Endothelial cell of umbilical vein (primary cell): ENCODE results near the gene MTERF4. TPM values are rescaled to one million over a fixed set of nuclear protein-coding genes. Genes with fewer than 3 reads are reported as not detected.

ENCODE experiments used
- BruUV-seq: library from RNA; stranded (reverse); fragments of 400-500 nt; replicated peaks from 2 replicates; lab custom pipeline; 2021; lab: Mats Ljungman, UMichigan
- CTCF ChIA-PET: fragments of 300-600, 350-600 bp; sonication (Branson Sonifier 250); formaldehyde crosslinking; loops from one replicate; lab custom pipeline; 2021; ENCODE audit warnings: antibody characterized with exemption, inconsistent platforms; lab: Charles Lee
- POLR2A ChIA-PET: fragments of 300-600, 350-600 bp; sonication (Branson Sonifier 250); formaldehyde crosslinking; loops from one replicate; lab custom pipeline; 2021; ENCODE audit warnings: antibody characterized with exemption, inconsistent platforms; lab: Charles Lee
- DNase-seq: peaks from one replicate; pipeline ENCODE4 v3.0.0-alpha.2; 2011; ENCODE audit warnings: low read depth, low spot score
- FAIRE-seq: peaks from 2 replicates; lab custom pipeline; 2011; peaks lifted over from hg19 to GRCh38; lab: Jason Lieb, UNC
- H2AFZ ChIP-seq: 2 replicates; pipeline ENCODE4 v1.6.0; 2012; ENCODE audit warnings: low read depth, low read length, control low read depth, inconsistent platforms
- H3K27ac ChIP-seq: 2 replicates; pipeline ENCODE4 v1.5.1; 2011; ENCODE audit warnings: low read depth, mild to moderate bottlenecking, control low read depth, low read length, moderate library complexity; ENCODE audit not compliant: insufficient read depth
- H3K27me3 ChIP-seq, 2 experiments: 2 replicates each; pipeline versions ENCODE4 v1.6.0 to v1.6.1; 2011; ENCODE audit warnings: low read length in 2 of 2, mixed read lengths in 1 of 2; ENCODE audit not compliant: control insufficient read depth in 2 of 2, insufficient read depth in 2 of 2
- H3K36me3 ChIP-seq, 2 experiments: 2 replicates in 1 of 2; 3 replicates in 1 of 2; pipeline ENCODE4 v1.5.1; 2011; ENCODE audit warnings: low read length in 2 of 2, mild to moderate bottlenecking in 1 of 2, moderate library complexity in 1 of 2; ENCODE audit not compliant: control insufficient read depth in 2 of 2, insufficient read depth in 2 of 2; ENCODE audit errors: extremely low read depth in 1 of 2
- H3K4me1 ChIP-seq: 3 replicates; pipeline ENCODE4 v1.5.1; 2011; ENCODE audit warnings: mild to moderate bottlenecking, low read length; ENCODE audit not compliant: control insufficient read depth, insufficient read depth; ENCODE audit errors: extremely low read depth
- H3K4me2 ChIP-seq: 2 replicates; pipeline ENCODE4 v1.6.1; 2011; ENCODE audit warnings: low read length, control low read depth, mixed read lengths; ENCODE audit not compliant: insufficient read depth
- H3K4me3 ChIP-seq, 3 experiments: fragments of 200-600 bp in 1 of 3; sonication (generic), shearing (Covaris generic) in 1 of 3; replicated peaks in 1 of 3; 2 replicates each; pipeline ENCODE4 v1.5.1; 2011 to 2016; ENCODE audit warnings: control low read depth in 3 of 3, low read length in 3 of 3, mild to moderate bottlenecking in 2 of 3, inconsistent platforms in 1 of 3, low read depth in 1 of 3, moderate library complexity in 1 of 3; ENCODE audit not compliant: insufficient read depth in 1 of 3
- H3K79me2 ChIP-seq: 2 replicates; pipeline ENCODE4 v1.6.0; 2012; ENCODE audit warnings: low read length, inconsistent platforms; ENCODE audit not compliant: control insufficient read depth, insufficient read depth
- H3K9ac ChIP-seq: replicated peaks from 2 replicates; pipeline ENCODE3; 2011; ENCODE audit warnings: low read length, control low read depth; ENCODE audit not compliant: insufficient read depth; ENCODE audit errors: extremely low read depth
- H3K9me1 ChIP-seq: replicated peaks from 3 replicates; pipeline ENCODE4 v1.6.0; 2011; ENCODE audit warnings: mild to moderate bottlenecking, low read length; ENCODE audit not compliant: control insufficient read depth, insufficient read depth; ENCODE audit errors: extremely low read depth
- H3K9me3 ChIP-seq: replicated peaks from 2 replicates; pipeline ENCODE4 v1.5.1; 2012; ENCODE audit warnings: low read length, inconsistent platforms; ENCODE audit not compliant: control insufficient read depth, insufficient read depth
- H4K20me1 ChIP-seq: replicated peaks from 2 replicates; pipeline ENCODE3; 2011; ENCODE audit warnings: mild to moderate bottlenecking, low read length; ENCODE audit not compliant: control insufficient read depth, insufficient read depth; ENCODE audit errors: extremely low read depth
- EZH2 ChIP-seq: IDR thresholded peaks from 2 replicates; pipeline ENCODE4 v1.6.1; 2012; ENCODE audit warnings: borderline replicate concordance, low read depth, mild to moderate bottlenecking, moderate library complexity, low read length, inconsistent platforms; ENCODE audit not compliant: severe bottlenecking
- FOS ChIP-seq: IDR thresholded peaks from 2 replicates; pipeline ENCODE4 v1.6.1; 2011; ENCODE audit warnings: mild to moderate bottlenecking, low read length, moderate library complexity, borderline replicate concordance; ENCODE audit not compliant: insufficient read depth
- GATA2 ChIP-seq: IDR thresholded peaks from 2 replicates; pipeline ENCODE4 v1.7.0; 2011; ENCODE audit warnings: low read depth, mild to moderate bottlenecking, moderate library complexity, mixed read lengths, low read length; ENCODE audit not compliant: insufficient read length, insufficient read depth
- JUN ChIP-seq: IDR thresholded peaks from 2 replicates; pipeline ENCODE4 v1.6.1; 2011; ENCODE audit warnings: borderline replicate concordance, low read depth; ENCODE audit not compliant: insufficient read length, insufficient read depth
- MYC ChIP-seq: IDR thresholded peaks from one replicate; pipeline ENCODE4 v1.6.1; 2011; ENCODE audit warnings: mild to moderate bottlenecking, low read depth, low read length
- POLR2A ChIP-seq: IDR thresholded peaks from 2 replicates; pipeline ENCODE4 v1.6.1; 2012; ENCODE audit warnings: low read depth, mild to moderate bottlenecking, control low read depth, low read length
- POLR2AphosphoS5 ChIP-seq: IDR thresholded peaks from 2 replicates; pipeline ENCODE4 v1.6.1; 2012; ENCODE audit warnings: low read depth, mild to moderate bottlenecking, control low read depth, low read length, moderate library complexity; ENCODE audit not compliant: insufficient read depth
- dilution Hi-C: fragments of 300-500 bp; cut with MboI; formaldehyde crosslinking; loops from one replicate; pipeline ENCODE4 v1.15.0; 2019; ENCODE audit warnings: low sequenced_read_pairs; ENCODE audit not compliant: extremely low pct_ligation_motif_present
- intact Hi-C: fragments of 100-400 bp; cut with micrococcal nuclease; formaldehyde crosslinking; loops from one replicate; pipeline ENCODE4 v1.10.0; 2022
- polyA plus RNA-seq, 4 experiments: library from polyadenylated mRNA; depleted of rRNA in 3 of 4; stranded (reverse) in 3 of 4; unstranded in 1 of 4; fragments of >200 nt; gene quantifications; 2 replicates each; pipeline versions ENCODE4 v1.2.1 to v1.2.3, GENCODE V29; 2011 to 2012; ENCODE audit warnings: missing spikeins in 1 of 4
- total RNA-seq: library from RNA; stranded (reverse); gene quantifications from 2 replicates; pipeline ENCODE4 v1.2.3, GENCODE V29; 2021
- TF ChIP-seq, protein P1 (sequence below), 2 donors: IDR thresholded peaks; 1 replicate in 1 of 2; 2 replicates in 1 of 2; pipeline ENCODE4 v1.5.1; 2011; ENCODE audit warnings: low read length in 2 of 2, mild to moderate bottlenecking in 2 of 2, moderate library complexity in 2 of 2, control low read depth in 1 of 2, inconsistent platforms in 1 of 2, low read depth in 1 of 2; ENCODE audit not compliant: insufficient read depth in 1 of 2; ENCODE audit errors: extremely low read depth in 1 of 2
- TF ChIP-seq, protein P2 (sequence below): IDR thresholded peaks from 2 replicates; pipeline ENCODE4 v1.6.1; 2011; ENCODE audit not compliant: insufficient read depth, insufficient read length

MTERF4 gene
- total and polyA plus RNA-seq, 2 donors (not counting 3 experiments of a cell fraction or from before 2014, with no cell fraction given) = 14.7 to 27.3 TPM

DNA sequence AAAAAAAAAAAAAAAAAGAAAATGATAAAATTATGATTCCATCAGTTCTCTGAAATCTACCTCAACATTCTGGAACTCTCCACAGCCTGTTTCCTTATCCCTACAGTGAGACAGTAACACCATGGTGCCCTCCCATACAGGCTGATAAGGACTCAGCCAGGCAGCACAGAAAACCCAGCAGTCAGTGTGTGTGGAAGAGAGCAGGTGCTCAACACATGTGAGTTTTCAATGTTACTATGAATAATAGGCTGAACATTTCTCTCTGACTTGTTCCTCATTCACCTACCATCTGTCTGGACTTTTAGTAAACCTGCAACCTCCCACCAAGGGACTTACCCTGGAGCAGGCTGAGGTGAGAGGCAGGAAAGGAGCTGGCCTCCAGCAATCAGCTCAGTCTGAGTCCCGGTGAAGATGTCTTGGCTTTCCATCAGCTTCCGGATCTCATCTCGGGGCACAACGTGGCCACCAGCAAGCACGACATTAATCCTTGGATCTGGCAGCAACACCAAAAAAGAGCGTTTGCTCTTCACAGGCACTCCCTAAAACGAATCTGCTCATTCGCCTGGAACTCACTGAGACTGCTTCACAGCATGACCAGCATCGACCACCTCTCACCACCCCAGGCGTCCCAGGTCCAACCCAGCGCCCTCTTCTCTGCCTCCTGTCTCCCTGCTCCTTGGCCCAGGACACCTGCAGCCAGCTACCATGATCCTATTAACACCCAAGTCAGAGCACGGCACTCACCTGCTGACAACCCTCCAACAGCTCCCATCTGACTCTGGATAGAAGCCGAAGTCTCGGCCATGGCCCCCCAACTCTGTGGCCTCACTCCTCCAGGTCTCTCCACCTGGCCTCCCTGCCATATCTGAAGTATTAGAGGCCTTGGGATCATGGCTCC is 30.7 kb upstream of the MTERF4 start:
- TF ChIP-seq POLR2A = no peak
- no peak for TF ChIP-seq POLR2AphosphoS5
- TF ChIP-seq FOS = no peak
- no peak for TF ChIP-seq MYC
- TF ChIP-seq JUN = no peak
- TF ChIP-seq EZH2 = no peak
- TF ChIP-seq, protein P1, sequence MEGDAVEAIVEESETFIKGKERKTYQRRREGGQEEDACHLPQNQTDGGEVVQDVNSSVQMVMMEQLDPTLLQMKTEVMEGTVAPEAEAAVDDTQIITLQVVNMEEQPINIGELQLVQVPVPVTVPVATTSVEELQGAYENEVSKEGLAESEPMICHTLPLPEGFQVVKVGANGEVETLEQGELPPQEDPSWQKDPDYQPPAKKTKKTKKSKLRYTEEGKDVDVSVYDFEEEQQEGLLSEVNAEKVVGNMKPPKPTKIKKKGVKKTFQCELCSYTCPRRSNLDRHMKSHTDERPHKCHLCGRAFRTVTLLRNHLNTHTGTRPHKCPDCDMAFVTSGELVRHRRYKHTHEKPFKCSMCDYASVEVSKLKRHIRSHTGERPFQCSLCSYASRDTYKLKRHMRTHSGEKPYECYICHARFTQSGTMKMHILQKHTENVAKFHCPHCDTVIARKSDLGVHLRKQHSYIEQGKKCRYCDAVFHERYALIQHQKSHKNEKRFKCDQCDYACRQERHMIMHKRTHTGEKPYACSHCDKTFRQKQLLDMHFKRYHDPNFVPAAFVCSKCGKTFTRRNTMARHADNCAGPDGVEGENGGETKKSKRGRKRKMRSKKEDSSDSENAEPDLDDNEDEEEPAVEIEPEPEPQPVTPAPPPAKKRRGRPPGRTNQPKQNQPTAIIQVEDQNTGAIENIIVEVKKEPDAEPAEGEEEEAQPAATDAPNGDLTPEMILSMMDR (IDR thresholded peaks at IDR 0.05; ENCODE audit: extremely low read depth in 1 of 2, insufficient read depth in 1 of 2, low read depth in 1 of 2, low read length in 2 of 2) = no peak
- TF ChIP-seq, protein P2, sequence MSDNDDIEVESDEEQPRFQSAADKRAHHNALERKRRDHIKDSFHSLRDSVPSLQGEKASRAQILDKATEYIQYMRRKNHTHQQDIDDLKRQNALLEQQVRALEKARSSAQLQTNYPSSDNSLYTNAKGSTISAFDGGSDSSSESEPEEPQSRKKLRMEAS = no peak
- no peak for TF ChIP-seq GATA2
- Histone ChIP-seq H3K79me2 (no peaks in the 10 kb centered on the region), H3K27ac (no peak overlapping the region), H3K36me3 (peaks cover 0 to 3% of the 10 kb centered on the region in 2 experiments), H2AFZ (no peak overlapping the region), H3K9ac (no peak overlapping the region), H4K20me1 (no peaks in the 10 kb centered on the region), H3K27me3 (no peaks in the 10 kb centered on the region), H3K4me2 (no peak overlapping the region), H3K4me3 (no peak overlapping the region), H3K4me1 (no peaks in the 10 kb centered on the region), H3K9me3 (no peaks in the 10 kb centered on the region), H3K9me1 (no peaks in the 10 kb centered on the region)
- no TSS peak for BruUV-seq
- DNase-seq = no peak
- intact Hi-C loops = no loop called here
- CTCF ChIA-PET = no interaction called here
- no peak for FAIRE-seq
- POLR2A ChIA-PET = no interaction called here
- dilution Hi-C loops = no loop called here
